Measurements from ENCODE around the gene TPD52L1.
"Not testable (repeated sequence)": the region's sequence is repeated elsewhere in the genome, so short reads cannot be mapped to it uniquely, and the experiment has no call there.

Gene TPD52L1

DNA sequence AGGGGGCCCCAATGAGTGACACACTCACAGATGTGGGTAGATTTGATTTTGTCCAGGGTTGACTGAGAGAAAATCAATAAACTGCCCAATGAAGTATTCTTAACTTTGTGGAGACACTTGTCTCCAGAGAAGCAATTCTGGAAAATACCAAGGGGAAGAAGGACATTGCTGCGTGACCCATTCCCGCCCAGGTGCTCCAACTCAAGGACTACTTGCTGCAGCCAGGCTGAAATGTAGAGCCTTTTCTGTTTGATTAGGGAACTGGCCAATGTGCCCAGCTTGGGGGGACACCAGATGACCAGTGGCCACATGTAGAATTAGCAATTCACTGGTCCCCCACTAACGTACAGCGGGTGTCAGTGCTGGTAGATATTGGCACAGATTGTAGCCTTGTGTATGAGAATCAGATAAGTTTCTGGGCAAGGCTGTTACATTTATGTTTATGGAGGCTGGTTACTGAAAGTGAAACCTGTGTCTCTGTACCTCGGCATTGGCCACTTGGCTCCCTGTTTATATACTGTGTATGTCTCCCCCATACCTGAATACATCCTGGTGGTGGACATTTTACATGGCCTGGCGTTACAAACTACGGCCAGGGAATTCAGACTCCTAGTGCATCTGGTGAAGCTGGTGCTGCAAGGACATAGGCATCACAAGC lies 115.9 kb downstream of the TPD52L1 start:
- no peak overlapping the region for H3K9ac ChIP-seq (ENCODE audit: low read depth, low read length)
- H3K27me3 ChIP-seq (ENCODE audit: control insufficient read depth, insufficient read depth, low read length): no peaks in the 10 kb centered on the region
- H3K4me1 ChIP-seq (ENCODE audit: control insufficient read depth, insufficient read depth, low read length): no peaks in the 10 kb centered on the region
- no peak overlapping the region for H3K4me3 ChIP-seq (ENCODE audit: low read depth, low read length)
- no peaks in the 10 kb centered on the region for H3K9me3 ChIP-seq (ENCODE audit: control insufficient read depth, insufficient read depth, low read length)
- no peaks in the 10 kb centered on the region for H3K36me3 ChIP-seq (ENCODE audit: control insufficient read depth, insufficient read depth, low read length)

- Histone ChIP-seq H3K36me3 (ENCODE audit: control insufficient read depth, insufficient read depth, low read length) (no peaks in the 10 kb centered on the region), H3K4me1 (ENCODE audit: control insufficient read depth, insufficient read depth, low read length) (no peaks in the 10 kb centered on the region), H3K9me3 (ENCODE audit: control insufficient read depth, insufficient read depth, low read length) (no peaks in the 10 kb centered on the region), H3K4me3 (ENCODE audit: low read depth, low read length) (no peak overlapping the region), H3K27me3 (ENCODE audit: control insufficient read depth, insufficient read depth, low read length) (no peaks in the 10 kb centered on the region), H3K9ac (ENCODE audit: low read depth, low read length) (no peak overlapping the region)
These were observed 116.8 kb downstream of the TPD52L1 start for GRCh38 chr6:125270380-125270779.

DNA sequence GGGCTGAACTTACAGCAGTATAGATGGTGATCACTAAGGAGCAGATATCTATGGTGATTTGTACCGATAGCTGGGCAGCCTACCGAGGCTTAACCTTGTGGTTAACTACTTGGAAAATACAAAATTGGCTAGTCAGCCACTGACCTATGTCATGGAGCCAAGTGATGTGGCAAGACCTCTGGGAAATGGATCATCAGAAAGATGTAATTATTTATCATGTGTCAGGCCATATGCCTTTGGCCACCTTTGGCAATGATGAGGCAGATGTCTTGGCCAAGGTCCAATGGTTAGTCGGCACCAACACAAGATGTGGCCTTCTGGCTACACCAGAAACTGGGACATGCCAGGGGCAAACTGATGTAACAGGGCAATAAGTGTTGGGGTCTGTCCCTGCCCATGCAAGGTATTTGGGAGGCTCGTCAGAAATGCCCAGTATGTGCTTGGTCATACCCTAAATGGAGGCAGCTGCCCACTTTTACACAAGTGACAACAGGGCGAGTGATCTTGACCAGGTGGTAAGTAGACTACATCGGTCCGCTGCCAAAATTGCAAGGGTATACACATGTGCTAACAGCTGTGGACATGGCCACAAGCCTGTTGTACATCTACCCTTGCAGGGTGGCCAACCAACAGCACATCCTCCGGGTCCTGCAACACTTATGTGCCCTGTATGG lies 118.0 kb downstream of the TPD52L1 start:
- no peaks in the 10 kb centered on the region for H3K27me3 ChIP-seq (ENCODE audit: control insufficient read depth, insufficient read depth, low read length)
- H3K36me3 ChIP-seq (ENCODE audit: control insufficient read depth, insufficient read depth, low read length): no peaks in the 10 kb centered on the region
- no peaks in the 10 kb centered on the region for H3K9me3 ChIP-seq (ENCODE audit: control insufficient read depth, insufficient read depth, low read length)

DNA sequence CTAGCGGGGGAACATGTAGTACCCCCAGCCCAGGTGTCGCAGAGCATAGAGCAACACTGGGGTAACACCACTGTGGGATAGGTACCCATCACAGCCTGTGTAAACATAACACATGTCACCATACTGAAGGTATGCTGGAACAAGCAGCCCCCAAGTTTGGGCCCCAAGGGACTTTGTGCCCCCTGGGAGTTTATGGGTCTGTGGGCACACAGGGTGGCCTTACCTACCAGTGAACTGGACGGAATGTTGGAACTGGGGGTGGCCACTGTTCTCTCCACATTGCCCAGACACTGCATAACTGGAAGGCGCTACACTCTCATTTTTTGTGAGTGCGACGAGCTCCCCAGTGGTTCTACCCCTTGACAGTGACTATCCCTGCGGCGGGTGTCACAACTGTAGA lies 119.7 kb downstream of the TPD52L1 start:
- Histone ChIP-seq H3K9me3 (ENCODE audit: control insufficient read depth, insufficient read depth, low read length) (no peaks in the 10 kb centered on the region), H3K36me3 (ENCODE audit: control insufficient read depth, insufficient read depth, low read length) (no peaks in the 10 kb centered on the region), H3K4me1 (ENCODE audit: control insufficient read depth, insufficient read depth, low read length) (no peaks in the 10 kb centered on the region), H3K9ac (ENCODE audit: low read depth, low read length) (no peak overlapping the region), H3K27me3 (ENCODE audit: control insufficient read depth, insufficient read depth, low read length) (no peaks in the 10 kb centered on the region), H3K4me3 (ENCODE audit: low read depth, low read length) (no peak overlapping the region)

More for the DNA sequence above, 118.0 kb downstream of the TPD52L1 start:
- no peak overlapping the region for H3K4me3 ChIP-seq (ENCODE audit: low read depth, low read length)
- H3K9ac ChIP-seq (ENCODE audit: low read depth, low read length): no peak overlapping the region
- no peaks in the 10 kb centered on the region for H3K4me1 ChIP-seq (ENCODE audit: control insufficient read depth, insufficient read depth, low read length)

DNA sequence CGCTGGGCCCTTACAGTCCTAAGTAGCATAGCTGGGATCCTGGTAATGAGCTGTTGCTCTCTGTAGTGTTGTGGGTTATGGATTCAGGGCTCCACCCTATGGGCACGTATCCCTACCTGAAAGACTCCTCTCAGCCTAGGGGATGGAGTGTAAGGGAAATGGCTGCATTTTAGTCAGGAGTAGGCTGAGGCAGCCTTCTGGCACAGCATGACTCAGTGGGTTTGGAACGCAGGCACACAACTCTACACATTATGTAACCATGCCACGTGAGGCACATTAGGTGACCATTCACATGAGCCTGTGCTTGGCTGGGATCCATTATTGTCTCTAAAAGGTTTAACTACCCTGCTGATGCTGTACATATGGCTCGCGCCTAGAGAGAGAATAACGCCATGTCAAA lies 120.4 kb downstream of the TPD52L1 start:
- Histone ChIP-seq H3K27me3 (ENCODE audit: control insufficient read depth, insufficient read depth, low read length) (no peaks in the 10 kb centered on the region), H3K36me3 (ENCODE audit: control insufficient read depth, insufficient read depth, low read length) (no peaks in the 10 kb centered on the region), H3K9ac (ENCODE audit: low read depth, low read length) (no peak overlapping the region), H3K9me3 (ENCODE audit: control insufficient read depth, insufficient read depth, low read length) (no peaks in the 10 kb centered on the region), H3K4me1 (ENCODE audit: control insufficient read depth, insufficient read depth, low read length) (no peaks in the 10 kb centered on the region), H3K4me3 (ENCODE audit: low read depth, low read length) (no peak overlapping the region)

GRCh38 chr6:125274935-125275334 lies 121.4 kb downstream of the TPD52L1 start:
- H3K4me3 ChIP-seq (ENCODE audit: low read depth, low read length): no peak overlapping the region
- no peak overlapping the region for H3K9ac ChIP-seq (ENCODE audit: low read depth, low read length)
- no peaks in the 10 kb centered on the region for H3K36me3 ChIP-seq (ENCODE audit: control insufficient read depth, insufficient read depth, low read length)
- peaks cover 2% of the 10 kb centered on the region for H3K4me1 ChIP-seq (ENCODE audit: control insufficient read depth, insufficient read depth, low read length)
- no peaks in the 10 kb centered on the region for H3K27me3 ChIP-seq (ENCODE audit: control insufficient read depth, insufficient read depth, low read length)
- H3K9me3 ChIP-seq (ENCODE audit: control insufficient read depth, insufficient read depth, low read length): no peaks in the 10 kb centered on the region

- Histone ChIP-seq H3K36me3 (ENCODE audit: control insufficient read depth, insufficient read depth, low read length) (no peaks in the 10 kb centered on the region), H3K4me1 (ENCODE audit: control insufficient read depth, insufficient read depth, low read length) (peaks cover 2% of the 10 kb centered on the region), H3K4me3 (ENCODE audit: low read depth, low read length) (no peak overlapping the region), H3K27me3 (ENCODE audit: control insufficient read depth, insufficient read depth, low read length) (no peaks in the 10 kb centered on the region), H3K9me3 (ENCODE audit: control insufficient read depth, insufficient read depth, low read length) (no peaks in the 10 kb centered on the region), H3K9ac (ENCODE audit: low read depth, low read length) (no peak overlapping the region)
These were observed 122.2 kb downstream of the TPD52L1 start for GRCh38 chr6:125275779-125276178.

DNA sequence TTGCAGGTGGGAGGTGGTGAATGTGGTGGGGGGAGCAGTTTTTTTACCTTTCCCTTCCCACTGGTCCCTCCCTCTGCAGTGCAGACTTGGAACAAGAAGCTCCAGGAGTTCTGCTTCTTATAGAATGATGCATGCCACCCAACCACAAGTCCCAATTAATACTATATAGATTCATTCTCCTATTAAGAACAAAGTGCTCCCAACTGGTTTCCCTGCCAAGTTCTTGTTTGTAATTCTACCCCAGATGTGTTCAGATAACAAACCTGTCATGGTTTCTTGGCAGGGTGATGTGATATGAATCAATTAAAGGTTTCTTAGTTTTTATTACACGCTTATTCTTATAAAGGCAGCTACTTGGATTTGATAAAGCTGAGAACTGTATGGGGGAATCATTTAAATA lies 124.3 kb downstream of the TPD52L1 start:
- Histone ChIP-seq H3K4me3 (ENCODE audit: low read depth, low read length) (no peak overlapping the region), H3K36me3 (ENCODE audit: control insufficient read depth, insufficient read depth, low read length) (no peaks in the 10 kb centered on the region), H3K9ac (ENCODE audit: low read depth, low read length) (no peak overlapping the region), H3K27me3 (ENCODE audit: control insufficient read depth, insufficient read depth, low read length) (no peaks in the 10 kb centered on the region), H3K4me1 (ENCODE audit: control insufficient read depth, insufficient read depth, low read length) (peaks cover 2% of the 10 kb centered on the region), H3K9me3 (ENCODE audit: control insufficient read depth, insufficient read depth, low read length) (no peaks in the 10 kb centered on the region)

- Histone ChIP-seq H3K27me3 (ENCODE audit: control insufficient read depth, insufficient read depth, low read length) (no peaks in the 10 kb centered on the region), H3K9me3 (ENCODE audit: control insufficient read depth, insufficient read depth, low read length) (no peaks in the 10 kb centered on the region), H3K4me1 (ENCODE audit: control insufficient read depth, insufficient read depth, low read length) (peaks cover 2% of the 10 kb centered on the region), H3K4me3 (ENCODE audit: low read depth, low read length) (no peak overlapping the region), H3K36me3 (ENCODE audit: control insufficient read depth, insufficient read depth, low read length) (no peaks in the 10 kb centered on the region), H3K9ac (ENCODE audit: low read depth, low read length) (no peak overlapping the region)
These were observed 126.4 kb downstream of the TPD52L1 start for GRCh38 chr6:125279961-125280360.

GRCh38 chr6:125280370-125281035 lies 126.9 kb downstream of the TPD52L1 start:
- H3K4me1 ChIP-seq (ENCODE audit: control insufficient read depth, insufficient read depth, low read length); H3K9me3 ChIP-seq (ENCODE audit: control insufficient read depth, insufficient read depth, low read length); H3K9ac ChIP-seq (ENCODE audit: low read depth, low read length); H3K4me3 ChIP-seq (ENCODE audit: low read depth, low read length); H3K36me3 ChIP-seq (ENCODE audit: control insufficient read depth, insufficient read depth, low read length); H3K27me3 ChIP-seq (ENCODE audit: control insufficient read depth, insufficient read depth, low read length): not testable (repeated sequence)

GRCh38 chr6:125282470-125282869 lies 128.9 kb downstream of the TPD52L1 start:
- H3K36me3 ChIP-seq (ENCODE audit: control insufficient read depth, insufficient read depth, low read length); H3K4me3 ChIP-seq (ENCODE audit: low read depth, low read length); H3K27me3 ChIP-seq (ENCODE audit: control insufficient read depth, insufficient read depth, low read length); H3K9me3 ChIP-seq (ENCODE audit: control insufficient read depth, insufficient read depth, low read length); H3K4me1 ChIP-seq (ENCODE audit: control insufficient read depth, insufficient read depth, low read length); H3K9ac ChIP-seq (ENCODE audit: low read depth, low read length): not testable (repeated sequence)

DNA sequence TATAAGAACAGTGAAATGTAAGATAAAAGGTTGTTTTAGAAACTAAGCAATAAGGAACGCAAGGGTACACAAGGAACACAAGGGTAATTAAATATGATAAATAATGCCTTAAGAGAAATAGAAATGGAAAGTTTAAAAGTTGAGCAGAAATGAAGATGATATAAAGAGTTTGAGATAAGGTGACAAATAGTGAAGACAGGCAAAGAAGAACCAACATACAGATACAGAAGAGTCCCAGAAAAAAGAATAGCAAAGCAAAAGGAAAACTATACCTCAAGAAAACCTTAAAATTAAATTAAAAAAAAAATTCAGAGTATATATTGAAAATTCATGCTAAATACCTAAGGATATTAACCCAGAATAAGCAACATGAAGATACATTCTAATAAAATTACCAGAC lies 131.8 kb downstream of the TPD52L1 start:
- no peaks in the 10 kb centered on the region for H3K36me3 ChIP-seq (ENCODE audit: control insufficient read depth, insufficient read depth, low read length)
- no peak overlapping the region for H3K9ac ChIP-seq (ENCODE audit: low read depth, low read length)
- no peaks in the 10 kb centered on the region for H3K4me1 ChIP-seq (ENCODE audit: control insufficient read depth, insufficient read depth, low read length)
- no peaks in the 10 kb centered on the region for H3K27me3 ChIP-seq (ENCODE audit: control insufficient read depth, insufficient read depth, low read length)
- no peak overlapping the region for H3K4me3 ChIP-seq (ENCODE audit: low read depth, low read length)
- H3K9me3 ChIP-seq (ENCODE audit: control insufficient read depth, insufficient read depth, low read length): no peaks in the 10 kb centered on the region
